ENCODE data around the gene UNC93B1.
A peak's percentile ranks its signal among the peaks of the same experiment; 100 is the strongest.
"Not testable (repeated sequence)": the region's sequence is repeated elsewhere in the genome, so short reads cannot be mapped to it uniquely, and the experiment has no call there.

UNC93B1 gene

GRCh38 chr11:67983951-67984350 is 19.9 kb downstream of the UNC93B1 start:
- no peak for DNase-seq

- DNase-seq = not testable (repeated sequence)
These were observed 21.5 kb downstream of the UNC93B1 start for GRCh38 chr11:67982255-67982857.

GRCh38 chr11:67981226-67981625 is 22.7 kb downstream of the UNC93B1 start:
- not testable (repeated sequence) for DNase-seq

- not testable (repeated sequence) for DNase-seq
These were observed 25.0 kb downstream of the UNC93B1 start for GRCh38 chr11:67978766-67979418.

- DNase-seq = not testable (repeated sequence)
These were observed 29.2 kb downstream of the UNC93B1 start for GRCh38 chr11:67974746-67975145.

GRCh38 chr11:67965830-67966348 is 38.0 kb downstream of the UNC93B1 start:
- DNase-seq = not testable (repeated sequence)

GRCh38 chr11:67964746-67965145 is 39.2 kb downstream of the UNC93B1 start:
- DNase-seq = not testable (repeated sequence)

GRCh38 chr11:67963879-67964278 is 40.0 kb downstream of the UNC93B1 start:
- not testable (repeated sequence) for DNase-seq

GRCh38 chr11:67963217-67963616 is 40.7 kb downstream of the UNC93B1 start:
- not testable (repeated sequence) for DNase-seq

- not testable (repeated sequence) for DNase-seq
These were observed 47.7 kb downstream of the UNC93B1 start for GRCh38 chr11:67956236-67956635.

GRCh38 chr11:67955461-67956007 is 48.4 kb downstream of the UNC93B1 start:
- DNase-seq = peak; percentile 60 to 92 (median 74)

GRCh38 chr11:67954971-67955370 is 48.9 kb downstream of the UNC93B1 start:
- DNase-seq = not testable (repeated sequence)

- DNase-seq = not testable (repeated sequence)
These were observed 49.6 kb downstream of the UNC93B1 start for GRCh38 chr11:67954251-67954650.

GRCh38 chr11:67950705-67951104 is 53.2 kb downstream of the UNC93B1 start:
- not testable (repeated sequence) for DNase-seq

GRCh38 chr11:67947785-67948184 is 56.1 kb downstream of the UNC93B1 start:
- DNase-seq = not testable (repeated sequence)

GRCh38 chr11:67946403-67946802 is 57.5 kb downstream of the UNC93B1 start:
- DNase-seq = not testable (repeated sequence)

- DNase-seq = not testable (repeated sequence)
These were observed 60.5 kb downstream of the UNC93B1 start for GRCh38 chr11:67943406-67943805.

Data from stimulated activated naive CD4-positive, alpha-beta T cell (primary cell).